H1 (cell line): ENCODE measurements around the gene RARB. TPM values are rescaled to one million over a fixed set of nuclear protein-coding genes. Genes with fewer than 3 reads are reported as not detected.

ENCODE experiments used
- ATF3 ChIP-seq: IDR thresholded peaks from 2 replicates; pipeline ENCODE4 v1.6.1; 2011; ENCODE audit warnings: low read depth, mild to moderate bottlenecking, low read length; ENCODE audit not compliant: insufficient read depth
- SP1 ChIP-seq: IDR thresholded peaks from 2 replicates; pipeline ENCODE4 v1.6.1; 2011; ENCODE audit warnings: low read depth, low read length
- SP4 ChIP-seq: IDR thresholded peaks from 2 replicates; pipeline ENCODE4 v1.6.1; 2012; ENCODE audit warnings: low read length, inconsistent platforms
- TEAD4 ChIP-seq: IDR thresholded peaks from 2 replicates; pipeline ENCODE4 v1.6.1; 2012; ENCODE audit warnings: low read depth, low read length, inconsistent platforms, mixed read lengths
- polyA plus RNA-seq, 7 experiments: library from polyadenylated mRNA; depleted of rRNA in 3 of 7; stranded (reverse) in 5 of 7; unstranded in 2 of 7; fragments of >200 nt in 5 of 7; fragments of 200-250 nt in 2 of 7; gene quantifications; 1 replicate in 5 of 7; 2 replicates in 1 of 7; 4 replicates in 1 of 7; pipeline versions ENCODE4 v1.2.1 to v1.2.3, GENCODE V29; 2011 to 2013; ENCODE audit warnings: missing spikeins in 2 of 7, mixed read lengths in 2 of 7
- total RNA-seq: library from RNA; stranded (reverse); fragmentation: NEBNext Ultra II Directional; extraction: Animal tissue kit (Norgen Biotek cat#: 25700); gene quantifications from 2 replicates; pipeline ENCODE4 v1.2.1, GENCODE V29; 2021

RARB gene
- total and polyA plus RNA-seq, 2 of the 8 experiments (the other 6 are each of a cell fraction or from before 2014, with no cell fraction given), result 0.15 to 0.22 TPM

GRCh38 chr3:25558121-25558520, 130.1 kb downstream of the RARB start (continued):
- no peak for TF ChIP-seq TEAD4
- no peak for TF ChIP-seq SP1
- no peak for TF ChIP-seq SP4
- TF ChIP-seq ATF3, result no peak
